Thyroid gland (tissue), 4 donors: ENCODE results near the gene KIR2DL4. TPM values are rescaled to one million over a fixed set of nuclear protein-coding genes. Genes with fewer than 3 reads are reported as not detected.
"Not testable (repeated sequence)": the region's sequence is repeated elsewhere in the genome, so short reads cannot be mapped to it uniquely, and the experiment has no call there.

Experiments
- DNase-seq, 2 donors: peaks; one replicate each; pipeline ENCODE4 v3.0.0-alpha.2; 2019
- H3K27ac ChIP-seq, 3 donors: fragments of 200-600 bp; sonication (generic); 1 replicate in 2 of 3; 2 replicates in 1 of 3; pipeline ENCODE4 v1.5.1; 2016 to 2019; ENCODE audit warnings: mild to moderate bottlenecking in 1 of 3, moderate library complexity in 1 of 3
- H3K27me3 ChIP-seq: fragments of 200-600 bp; sonication (generic); one replicate; pipeline ENCODE4 v1.5.1; 2019
- H3K36me3 ChIP-seq, 2 donors: fragments of 200-600 bp; sonication (generic); one replicate each; pipeline ENCODE4 v1.5.1; 2016 to 2019
- H3K4me1 ChIP-seq, 2 donors: fragments of 200-600 bp; sonication (generic); one replicate each; pipeline ENCODE4 v1.5.1; 2017 to 2019
- H3K4me3 ChIP-seq, 3 donors: fragments of 200-600 bp; sonication (generic); replicated peaks in 1 of 3; 1 replicate in 2 of 3; 2 replicates in 1 of 3; pipeline ENCODE4 v1.5.1; 2016; ENCODE audit warnings: mild to moderate bottlenecking in 1 of 3
- H3K9me3 ChIP-seq: fragments of 200-600 bp; sonication (generic); one replicate; pipeline ENCODE4 v1.5.1; 2017
- CTCF ChIP-seq, 6 experiments: fragments of 200-600 bp in 3 of 6; fragments of 450-650 bp in 3 of 6; sonication (generic) in 3 of 6; IDR thresholded peaks; one replicate each; pipeline ENCODE4 v1.5.1; 2016 to 2019; ENCODE audit warnings: antibody characterized with exemption in 6 of 6, mild to moderate bottlenecking in 2 of 6, inconsistent platforms in 1 of 6, moderate library complexity in 1 of 6
- POLR2A ChIP-seq, 2 donors: fragments of 450-650 bp; IDR thresholded peaks; one replicate each; pipeline ENCODE4 v1.6.1; 2017; ENCODE audit warnings: antibody characterized with exemption in 2 of 2, mild to moderate bottlenecking in 2 of 2, moderate library complexity in 1 of 2
- WGBS, 2 donors: methylation state at CpG; one replicate each; pipeline ENCODE4 v1.1.5; 2017; 5-methylcytosine and 5-hydroxymethylcytosine counted together
- intact Hi-C: fragments of 100-400 bp; cut with DNase I; formaldehyde crosslinking; loops from one replicate; pipeline ENCODE4 v1.15.1; 2023
- total RNA-seq, 4 donors: library from RNA; depleted of rRNA; stranded (reverse); fragments of >200 nt; gene quantifications; one replicate each; pipeline ENCODE4 v1.2.3, GENCODE V29; 2016

KIR2DL4 gene
- total RNA-seq, 4 donors from 2014 or later = not detected

- Histone ChIP-seq H3K9me3 (no peaks in the 10 kb centered on the region), H3K36me3 (no peaks in the 10 kb centered on the region), H3K27me3 (no peaks in the 10 kb centered on the region), H3K27ac (no peak overlapping the region), H3K4me1 (no peaks in the 10 kb centered on the region), H3K4me3 (no peak overlapping the region)
- WGBS, 2 donors = 78 to 82% methylated on average over 15 of the region's 15 CpGs
- intact Hi-C loops = no loop called here
- TF ChIP-seq CTCF (IDR thresholded peaks at IDR 0.05) = no peak
- TF ChIP-seq POLR2A (IDR thresholded peaks at IDR 0.05) = no peak
- no peak for DNase-seq
Measured at GRCh38 chr19:54817670-54818536, 14.5 kb downstream of the KIR2DL4 start.

- 80 to 82% methylated on average over 4 of the region's 4 CpGs for WGBS, 2 donors
- H3K27ac ChIP-seq, H3K4me3 ChIP-seq, H3K4me1 ChIP-seq, DNase-seq, H3K27me3 ChIP-seq, H3K36me3 ChIP-seq, intact Hi-C loops, H3K9me3 ChIP-seq: not testable (repeated sequence)
Measured at GRCh38 chr19:54824416-54824815, 21.0 kb downstream of the KIR2DL4 start.

GRCh38 chr19:54825326-54825725, 21.9 kb downstream of the KIR2DL4 start:
- intact Hi-C loops, H3K27ac ChIP-seq: not testable (repeated sequence)
- whole genome bisulfite sequencing, 2 donors = 66 to 72% methylated on average over 7 of the region's 7 CpGs

DNA sequence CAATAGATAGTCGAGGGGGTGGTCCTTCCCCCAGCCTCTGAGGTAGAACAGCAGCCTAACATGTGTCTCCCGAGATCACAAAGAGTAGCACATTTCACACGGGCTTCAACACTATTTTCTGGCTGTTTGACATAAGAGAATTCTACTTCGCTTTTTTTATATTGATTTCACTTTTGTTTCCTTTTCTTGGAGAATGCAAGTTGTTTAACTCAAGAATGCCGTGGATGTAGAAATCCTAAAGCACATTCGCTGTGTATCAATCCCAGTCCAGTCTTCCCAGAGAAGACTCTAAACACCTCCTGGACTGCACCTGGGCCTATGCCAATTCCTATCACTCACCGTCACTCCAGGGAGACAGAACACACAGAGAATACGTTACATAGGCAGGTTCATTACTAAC, 24.7 kb downstream of the KIR2DL4 start:
- H3K4me3 ChIP-seq, H3K27me3 ChIP-seq, DNase-seq, H3K27ac ChIP-seq, H3K9me3 ChIP-seq, intact Hi-C loops, H3K4me1 ChIP-seq, H3K36me3 ChIP-seq: not testable (repeated sequence)
- 67 to 77% methylated on average over 8 of the region's 8 CpGs for WGBS, 2 donors

More at GRCh38 chr19:54825326-54825725, 21.9 kb downstream of the KIR2DL4 start:
- H3K36me3 ChIP-seq, H3K4me1 ChIP-seq, H3K9me3 ChIP-seq, DNase-seq, H3K4me3 ChIP-seq, H3K27me3 ChIP-seq: not testable (repeated sequence)

DNA sequence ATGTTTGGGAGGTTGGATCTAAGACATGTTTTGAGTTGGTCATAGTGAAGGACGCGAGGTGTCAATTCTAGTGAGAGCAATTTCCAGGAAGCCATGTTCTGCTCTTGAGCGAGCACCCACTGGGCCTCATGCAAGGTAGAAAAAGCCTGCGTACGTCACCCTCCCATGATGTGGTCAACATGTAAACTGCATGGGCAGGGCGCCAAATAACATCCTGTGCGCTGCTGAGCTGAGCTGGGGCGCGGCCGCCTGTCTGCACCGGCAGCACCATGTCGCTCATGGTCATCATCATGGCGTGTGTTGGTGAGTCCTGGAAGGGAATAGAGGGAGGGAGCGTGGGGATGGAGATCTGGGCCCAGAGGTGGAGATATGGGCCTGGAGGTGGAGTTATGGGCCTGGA, 29.1 kb downstream of the KIR2DL4 start, which contains the start of gene KIR2DS4:
Gene KIR2DS4, plus strand, starts transcription at position 181 of the 400 bp plus-strand sequence.
- H3K9me3 ChIP-seq, H3K4me1 ChIP-seq, H3K4me3 ChIP-seq, DNase-seq, H3K27ac ChIP-seq, H3K36me3 ChIP-seq, H3K27me3 ChIP-seq, intact Hi-C loops: not testable (repeated sequence)
- WGBS, 2 donors = 94 to 95% methylated on average over 9 to 14 of the region's 14 CpGs

DNA sequence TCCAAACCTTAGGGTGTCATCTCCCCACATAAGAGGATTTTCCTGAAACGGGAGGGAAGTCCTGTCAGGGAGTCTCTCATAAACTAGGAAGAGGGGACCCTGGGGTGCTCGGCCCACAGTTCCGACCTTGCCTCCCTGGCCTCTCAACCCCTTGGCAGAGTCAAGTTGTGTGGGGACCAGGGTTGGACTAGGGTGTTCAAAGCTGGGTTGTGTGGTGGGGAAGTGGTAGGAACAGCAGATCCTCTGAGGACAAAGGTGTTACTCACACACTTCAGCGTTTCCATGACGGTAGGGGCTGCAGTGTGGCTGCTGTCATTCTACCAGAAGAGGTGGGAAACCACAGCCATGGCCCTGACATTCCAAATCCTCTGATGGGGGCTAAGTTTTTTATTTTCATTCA, 31.7 kb downstream of the KIR2DL4 start:
- 81 to 87% methylated on average over 2 to 5 of the region's 5 CpGs for WGBS, 2 donors
- H3K27ac ChIP-seq, H3K4me1 ChIP-seq, H3K27me3 ChIP-seq, H3K36me3 ChIP-seq, intact Hi-C loops, H3K9me3 ChIP-seq, DNase-seq, H3K4me3 ChIP-seq: not testable (repeated sequence)

- H3K36me3 ChIP-seq, intact Hi-C loops: not testable (repeated sequence)
- 45 to 61% methylated on average over 2 of the region's 2 CpGs for WGBS, 2 donors
Measured at GRCh38 chr19:54837522-54837921, 34.1 kb downstream of the KIR2DL4 start.

DNA sequence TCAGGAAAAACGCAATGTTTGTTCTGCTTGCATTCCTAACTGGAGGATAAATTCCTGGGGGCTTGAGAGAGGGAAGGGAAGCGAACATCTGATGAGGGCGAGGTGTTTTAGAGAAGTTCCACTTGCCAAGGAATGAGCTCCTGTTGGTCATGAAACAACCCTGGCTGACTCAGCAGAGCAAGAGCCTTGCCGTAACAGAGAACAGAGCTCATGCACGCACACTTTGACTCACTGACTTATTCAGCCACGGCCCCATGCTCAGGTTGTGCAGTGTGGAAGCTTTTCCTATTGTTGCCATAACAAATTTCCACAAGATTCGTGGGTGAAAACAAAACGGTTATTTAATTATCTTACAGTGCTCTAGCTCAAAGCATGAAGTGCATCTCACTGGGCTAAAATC, 39.8 kb downstream of the KIR2DL4 start:
- H3K4me3 ChIP-seq, H3K27ac ChIP-seq, H3K36me3 ChIP-seq, intact Hi-C loops, H3K9me3 ChIP-seq, H3K4me1 ChIP-seq, H3K27me3 ChIP-seq, DNase-seq: not testable (repeated sequence)
- WGBS, 2 donors = 60 to 78% methylated on average over 8 of the region's 8 CpGs

More at GRCh38 chr19:54837522-54837921, 34.1 kb downstream of the KIR2DL4 start:
- not testable (repeated sequence) for H3K9me3 ChIP-seq, H3K4me1 ChIP-seq, H3K27ac ChIP-seq, H3K4me3 ChIP-seq, H3K27me3 ChIP-seq, DNase-seq

- H3K4me1 ChIP-seq, H3K27me3 ChIP-seq, H3K36me3 ChIP-seq, intact Hi-C loops, H3K27ac ChIP-seq, H3K4me3 ChIP-seq, H3K9me3 ChIP-seq, DNase-seq: not testable (repeated sequence)
- WGBS, 2 donors = 84 to 89% methylated on average over 16 of the region's 16 CpGs
Measured at GRCh38 chr19:54850061-54850640, 46.7 kb downstream of the KIR2DL4 start, which contains the start of gene KIR3DL2. Gene KIR3DL2 (plus strand): TSS chr19:54850443. CDS start chr19:54850476, 33 bp downstream.
